CD14-positive monocyte (primary cell): Measurements from ENCODE around the gene RAX. TPM values are rescaled to one million over a fixed set of nuclear protein-coding genes. Genes with fewer than 3 reads are reported as not detected.

Experiments
- DNase-seq, 3 donors: peaks; one replicate each; pipeline ENCODE4 v3.0.0-alpha.2; 2011 to 2022
- H2AFZ ChIP-seq: 2 replicates; pipeline ENCODE4 v1.6.0; 2012; ENCODE audit warnings: mild to moderate bottlenecking, low read depth, low read length, inconsistent platforms; ENCODE audit not compliant: insufficient read depth, poor library complexity, severe bottlenecking
- H3K27ac ChIP-seq, 2 donors: 1 replicate in 1 of 2; 2 replicates in 1 of 2; pipeline ENCODE4 v1.5.1; 2012 to 2013; ENCODE audit warnings: low read length in 2 of 2, control low read depth in 1 of 2, inconsistent platforms in 1 of 2, low read depth in 1 of 2, mild to moderate bottlenecking in 1 of 2
- H3K27me3 ChIP-seq, 2 donors: one replicate each; pipeline versions ENCODE4 v1.6.0 to v1.6.1; 2011 to 2013; ENCODE audit warnings: low read length in 2 of 2; ENCODE audit not compliant: control insufficient read depth in 2 of 2, insufficient read depth in 2 of 2
- H3K36me3 ChIP-seq, 2 donors: replicated peaks in 1 of 2; 1 replicate in 1 of 2; 2 replicates in 1 of 2; pipeline versions ENCODE4 v1.5.1 to v1.6.1; 2012 to 2013; ENCODE audit warnings: low read length in 2 of 2, control low read depth in 1 of 2, inconsistent platforms in 1 of 2, mild to moderate bottlenecking in 1 of 2; ENCODE audit not compliant: insufficient read depth in 2 of 2, control insufficient read depth in 1 of 2
- H3K4me1 ChIP-seq, 2 donors: 1 replicate in 1 of 2; 2 replicates in 1 of 2; pipeline versions ENCODE4 v1.5.1 to v1.6.1; 2012 to 2013; ENCODE audit warnings: low read length in 2 of 2, control low read depth in 1 of 2, inconsistent platforms in 1 of 2, mild to moderate bottlenecking in 1 of 2, moderate library complexity in 1 of 2; ENCODE audit not compliant: insufficient read depth in 2 of 2, control insufficient read depth in 1 of 2
- H3K4me2 ChIP-seq: replicated peaks from 2 replicates; pipeline ENCODE3; 2012; ENCODE audit warnings: low read length, moderate library complexity, mild to moderate bottlenecking; ENCODE audit not compliant: poor library complexity, severe bottlenecking; ENCODE audit errors: extremely low read depth
- H3K4me3 ChIP-seq, 3 experiments: fragments of 200-600 bp in 1 of 3; sonication (generic) in 1 of 3; replicated peaks in 1 of 3; 1 replicate in 2 of 3; 2 replicates in 1 of 3; pipeline ENCODE4 v1.5.1; 2011 to 2013; ENCODE audit warnings: low read length in 3 of 3, mild to moderate bottlenecking in 3 of 3, control low read depth in 2 of 3, low read depth in 2 of 3, inconsistent platforms in 1 of 3, moderate library complexity in 1 of 3
- H3K79me2 ChIP-seq: 2 replicates; pipeline ENCODE4 v1.6.0; 2012; ENCODE audit warnings: mild to moderate bottlenecking, control low read depth, inconsistent platforms, low read length, moderate library complexity; ENCODE audit not compliant: insufficient read depth
- H3K9ac ChIP-seq: 2 replicates; pipeline ENCODE4 v1.6.0; 2017; ENCODE audit warnings: low read length, mild to moderate bottlenecking; ENCODE audit not compliant: insufficient read depth, poor library complexity, severe bottlenecking
- H3K9me3 ChIP-seq, 2 donors: replicated peaks in 1 of 2; 1 replicate in 1 of 2; 2 replicates in 1 of 2; pipeline versions ENCODE4 v1.5.1 to v1.6.1; 2012 to 2013; ENCODE audit warnings: low read length in 2 of 2, control low read depth in 1 of 2; ENCODE audit not compliant: control insufficient read depth in 1 of 2, insufficient read depth in 1 of 2
- H4K20me1 ChIP-seq: 2 replicates; pipeline ENCODE4 v1.6.0; 2012; ENCODE audit warnings: mild to moderate bottlenecking, low read length, control low read depth, moderate library complexity; ENCODE audit not compliant: insufficient read depth
- H3K27ac Mint-ChIP-seq, 7 donors: one replicate each; pipeline ENCODE4 v1.8.0; 2020; ENCODE audit warnings: mild to moderate bottlenecking in 7 of 7, mixed read lengths in 7 of 7, moderate library complexity in 6 of 7, inconsistent platforms in 2 of 7
- H3K27me3 Mint-ChIP-seq, 3 donors: one replicate each; pipeline ENCODE4 v1.8.0; 2021 to 2022; ENCODE audit warnings: low read depth in 3 of 3, mild to moderate bottlenecking in 3 of 3, mixed read lengths in 3 of 3, moderate library complexity in 3 of 3, inconsistent platforms in 1 of 3
- H3K36me3 Mint-ChIP-seq, 2 donors: one replicate each; pipeline ENCODE4 v1.8.0; 2020; ENCODE audit warnings: mixed read lengths in 2 of 2, inconsistent platforms in 1 of 2, mild to moderate bottlenecking in 1 of 2
- H3K4me1 Mint-ChIP-seq: one replicate; pipeline ENCODE4 v1.8.0; 2020; ENCODE audit warnings: mild to moderate bottlenecking, mixed read lengths
- H3K4me3 Mint-ChIP-seq, 2 donors: one replicate each; pipeline ENCODE4 v1.8.0; 2020; ENCODE audit warnings: mild to moderate bottlenecking in 2 of 2, mixed read lengths in 2 of 2, moderate library complexity in 1 of 2
- H3K9me3 Mint-ChIP-seq, 7 donors: one replicate each; pipeline ENCODE4 v1.8.0; 2020 to 2022; ENCODE audit warnings: mixed read lengths in 7 of 7, mild to moderate bottlenecking in 6 of 7, moderate library complexity in 6 of 7, inconsistent platforms in 2 of 7
- CTCF ChIP-seq: fragments of 200-600 bp; IDR thresholded peaks from one replicate; pipeline ENCODE4 v1.8.0; 2022; ENCODE audit warnings: antibody characterized with exemption, mild to moderate bottlenecking
- WGBS: methylation state at CpG from one replicate; pipeline ENCODE4 v1.1.5; 2013; ENCODE audit warnings: missing lambda C conversion rate; ENCODE audit not compliant: insufficient coverage; 5-methylcytosine and 5-hydroxymethylcytosine counted together
- intact Hi-C, 2 donors: fragments of 100-400 bp; cut with micrococcal nuclease; formaldehyde crosslinking; loops; one replicate each; pipeline versions ENCODE4 v1.15.0 to v1.15.1; 2023
- polyA plus RNA-seq, 3 donors: library from polyadenylated mRNA; depleted of rRNA in 1 of 3; unstranded in 2 of 3; stranded (reverse) in 1 of 3; fragments of 300-500 nt in 2 of 3; fragments of >200 nt in 1 of 3; fragmentation: Illumina TruSeq in 2 of 3; gene quantifications; 1 replicate in 2 of 3; 2 replicates in 1 of 3; pipeline ENCODE4 v1.2.3, GENCODE V29; 2012 to 2021

The RAX gene
- polyA plus RNA-seq, 3 donors = not detected

GRCh38 chr18:59233017-59233410 lies 40.2 kb downstream of the RAX start:
- TF ChIP-seq CTCF = no peak
- Histone ChIP-seq H2AFZ (no peak overlapping the region), H3K4me2 (no peak overlapping the region), H3K9me3 (no peaks in the 10 kb centered on the region), H3K27ac (no peak overlapping the region), H3K9ac (no peak overlapping the region), H4K20me1 (no peaks in the 10 kb centered on the region), H3K4me3 (no peak overlapping the region), H3K4me1 (no peaks in the 10 kb centered on the region), H3K79me2 (no peaks in the 10 kb centered on the region), H3K36me3 (no peaks in the 10 kb centered on the region), H3K27me3 (peaks cover 0 to 4% of the 10 kb centered on the region in 2 donors)
- Mint-ChIP-seq H3K27me3 (peaks cover 9 to 11% (median 10%) of the 10 kb centered on the region in 3 donors), H3K27ac (no peak overlapping the region), H3K36me3 (no peaks in the 10 kb centered on the region), H3K4me3 (no peak overlapping the region), H3K4me1 (no peaks in the 10 kb centered on the region), H3K9me3 (peaks cover 0 to 4% (median 0%) of the 10 kb centered on the region in 7 donors)
- no peak for DNase-seq
- intact Hi-C loops = no loop called here
- 100% methylated on average over 1 of the region's 6 CpGs for WGBS

GRCh38 chr18:59232309-59233016 lies 40.8 kb downstream of the RAX start:
- no peak overlapping the region for H3K4me3 Mint-ChIP-seq
- TF ChIP-seq CTCF = no peak
- H3K9me3 ChIP-seq = no peaks in the 10 kb centered on the region
- intact Hi-C loops = no loop called here
- no peaks in the 10 kb centered on the region for H3K36me3 ChIP-seq
- peaks cover 0 to 4% of the 10 kb centered on the region in 2 donors for H3K27me3 ChIP-seq
- 67% methylated on average over 1 of the region's 5 CpGs for WGBS
- H3K9ac ChIP-seq = no peak overlapping the region
- H3K27ac Mint-ChIP-seq = no peak overlapping the region
- H3K9me3 Mint-ChIP-seq = peaks cover 0 to 4% (median 0%) of the 10 kb centered on the region in 7 donors
- H3K4me3 ChIP-seq = no peak overlapping the region
- no peaks in the 10 kb centered on the region for H3K4me1 ChIP-seq
- H4K20me1 ChIP-seq = no peaks in the 10 kb centered on the region
- no peak overlapping the region for H2AFZ ChIP-seq
- no peak overlapping the region for H3K4me2 ChIP-seq
- peaks cover 9 to 11% (median 10%) of the 10 kb centered on the region in 3 donors for H3K27me3 Mint-ChIP-seq
- DNase-seq = no peak
- H3K27ac ChIP-seq = no peak overlapping the region
- no peaks in the 10 kb centered on the region for H3K4me1 Mint-ChIP-seq
- no peaks in the 10 kb centered on the region for H3K79me2 ChIP-seq
- H3K36me3 Mint-ChIP-seq = no peaks in the 10 kb centered on the region
